C4-2B (cell line): ENCODE measurements around the gene MED26.

ENCODE experiments used
- ZFX ChIP-seq: fragments of 450-650 bp; IDR thresholded peaks from 2 replicates; pipeline ENCODE4 v1.6.1; 2017
- TF ChIP-seq, protein P1 (sequence below): fragments of 450-650 bp; conservative IDR thresholded peaks from 2 replicates; pipeline ENCODE4 v1.5.1; 2017; ENCODE audit warnings: mild to moderate bottlenecking

DNA sequence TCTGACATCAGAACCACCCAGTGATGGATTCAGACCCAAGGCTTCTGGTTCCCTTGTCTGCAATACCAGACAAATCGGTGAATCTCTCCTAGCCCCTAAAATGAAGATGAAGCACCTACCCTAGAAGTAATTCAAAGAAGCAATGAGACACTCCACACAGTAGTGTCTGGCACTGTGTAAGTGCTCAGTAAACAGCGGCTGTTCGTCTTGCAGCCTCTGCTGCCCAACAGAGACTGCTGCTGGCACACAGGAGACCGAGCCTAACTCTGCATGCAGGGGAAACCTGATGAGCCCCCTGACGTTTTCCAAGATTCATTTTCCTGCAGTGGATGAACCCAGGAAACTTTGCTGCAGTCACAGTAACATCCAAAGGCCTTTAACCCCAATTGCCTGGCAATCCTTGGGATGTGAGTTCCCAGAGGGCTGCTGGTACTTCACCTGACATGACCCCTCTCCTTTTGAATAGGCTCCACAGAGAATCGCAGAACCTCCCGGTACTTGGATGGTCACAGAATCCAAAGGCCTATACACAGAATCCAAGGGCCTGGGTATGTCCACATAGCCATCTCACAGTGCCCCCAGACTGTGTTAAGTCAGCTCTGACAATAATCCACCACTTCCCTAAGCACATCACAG lies 6.7 kb downstream of the MED26 start:
- TF ChIP-seq, protein P1, sequence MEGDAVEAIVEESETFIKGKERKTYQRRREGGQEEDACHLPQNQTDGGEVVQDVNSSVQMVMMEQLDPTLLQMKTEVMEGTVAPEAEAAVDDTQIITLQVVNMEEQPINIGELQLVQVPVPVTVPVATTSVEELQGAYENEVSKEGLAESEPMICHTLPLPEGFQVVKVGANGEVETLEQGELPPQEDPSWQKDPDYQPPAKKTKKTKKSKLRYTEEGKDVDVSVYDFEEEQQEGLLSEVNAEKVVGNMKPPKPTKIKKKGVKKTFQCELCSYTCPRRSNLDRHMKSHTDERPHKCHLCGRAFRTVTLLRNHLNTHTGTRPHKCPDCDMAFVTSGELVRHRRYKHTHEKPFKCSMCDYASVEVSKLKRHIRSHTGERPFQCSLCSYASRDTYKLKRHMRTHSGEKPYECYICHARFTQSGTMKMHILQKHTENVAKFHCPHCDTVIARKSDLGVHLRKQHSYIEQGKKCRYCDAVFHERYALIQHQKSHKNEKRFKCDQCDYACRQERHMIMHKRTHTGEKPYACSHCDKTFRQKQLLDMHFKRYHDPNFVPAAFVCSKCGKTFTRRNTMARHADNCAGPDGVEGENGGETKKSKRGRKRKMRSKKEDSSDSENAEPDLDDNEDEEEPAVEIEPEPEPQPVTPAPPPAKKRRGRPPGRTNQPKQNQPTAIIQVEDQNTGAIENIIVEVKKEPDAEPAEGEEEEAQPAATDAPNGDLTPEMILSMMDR, result no peak
- TF ChIP-seq ZFX, result no peak
